OCI-LY1 (cell line): ENCODE measurements around the gene SIK3.

Experiments used
- CTCF ChIP-seq: fragments of 200-600 bp; sonication (generic), shearing (Covaris generic); IDR thresholded peaks from 2 replicates; pipeline ENCODE4 v1.5.1; 2017; ENCODE audit warnings: mild to moderate bottlenecking, antibody characterized with exemption, low read length, moderate library complexity, mixed read lengths
- EZH2 ChIP-seq: fragments of 200-600 bp; sonication (generic), shearing (Covaris generic); IDR thresholded peaks from 2 replicates; pipeline ENCODE4 v1.8.0; 2017; ENCODE audit warnings: borderline replicate concordance, mixed run types, mild to moderate bottlenecking, antibody characterized with exemption, low read length, moderate library complexity, mixed read lengths

- TF ChIP-seq CTCF (no peak), EZH2 (no peak)
These were observed 36.2 kb upstream of the SIK3 start for GRCh38 chr11:117134431-117134830.
